K562 (cell line): ENCODE measurements around the gene RAPGEF5.

Experiments used
- CAMTA2 ChIP-seq: fragments of 250-450 bp; sonication (Bioruptor Pico); conservative IDR thresholded peaks from 2 replicates; pipeline ENCODE4 v1.5.1; 2022
- ERF ChIP-seq: fragments of 450-650 bp; formaldehyde crosslinking; IDR thresholded peaks from 2 replicates; pipeline ENCODE4 v1.4.0; 2020; ENCODE audit warnings: mild to moderate bottlenecking, mixed read lengths
- MAFK ChIP-seq: IDR thresholded peaks from 2 replicates; pipeline ENCODE4 v1.6.1; 2011; ENCODE audit warnings: low read length, improper control_type of control experiment
- NCOA2 ChIP-seq, 2 experiments: fragments of 450-650 bp; IDR thresholded peaks; 2 replicates each; pipeline ENCODE4 v1.6.1; 2018; ENCODE audit warnings: mild to moderate bottlenecking in 2 of 2, moderate library complexity in 1 of 2; ENCODE audit not compliant: partially characterized antibody in 2 of 2
- POLR2A ChIP-seq: fragments of 450-650 bp; conservative IDR thresholded peaks from 2 replicates; pipeline ENCODE4 v1.6.1; 2016
- ZMIZ1 ChIP-seq, 2 experiments: fragments of 150-350 bp in 1 of 2; IDR thresholded peaks; 2 replicates each; pipeline ENCODE4 v1.6.1; 2012 to 2016; ENCODE audit warnings: low read depth in 2 of 2, low read length in 2 of 2, mild to moderate bottlenecking in 1 of 2, moderate library complexity in 1 of 2
- TF ChIP-seq, protein P1 (sequence below), 3 experiments: IDR thresholded peaks in 2 of 3; conservative IDR thresholded peaks in 1 of 3; 2 replicates each; pipeline ENCODE4 v1.5.1; 2011 to 2012; ENCODE audit warnings: low read length in 3 of 3, mild to moderate bottlenecking in 3 of 3, control low read depth in 2 of 3, improper control_type of control experiment in 1 of 3, inconsistent platforms in 1 of 3, low read depth in 1 of 3, mixed read lengths in 1 of 3, moderate library complexity in 1 of 3; ENCODE audit not compliant: insufficient read depth in 2 of 3

- TF ChIP-seq MAFK (no peak), CAMTA2 (CRISPR knock-in tag) (no peak), ERF (CRISPR knock-in tag) (no peak), ZMIZ1 (IDR thresholded peaks at IDR 0.05; ENCODE audit: low read depth in 2 of 2, low read length in 2 of 2) (no peak), NCOA2 (IDR thresholded peaks at IDR 0.05; ENCODE audit: partially characterized antibody in 2 of 2) (no peak), POLR2A (no peak)
- TF ChIP-seq, protein P1, sequence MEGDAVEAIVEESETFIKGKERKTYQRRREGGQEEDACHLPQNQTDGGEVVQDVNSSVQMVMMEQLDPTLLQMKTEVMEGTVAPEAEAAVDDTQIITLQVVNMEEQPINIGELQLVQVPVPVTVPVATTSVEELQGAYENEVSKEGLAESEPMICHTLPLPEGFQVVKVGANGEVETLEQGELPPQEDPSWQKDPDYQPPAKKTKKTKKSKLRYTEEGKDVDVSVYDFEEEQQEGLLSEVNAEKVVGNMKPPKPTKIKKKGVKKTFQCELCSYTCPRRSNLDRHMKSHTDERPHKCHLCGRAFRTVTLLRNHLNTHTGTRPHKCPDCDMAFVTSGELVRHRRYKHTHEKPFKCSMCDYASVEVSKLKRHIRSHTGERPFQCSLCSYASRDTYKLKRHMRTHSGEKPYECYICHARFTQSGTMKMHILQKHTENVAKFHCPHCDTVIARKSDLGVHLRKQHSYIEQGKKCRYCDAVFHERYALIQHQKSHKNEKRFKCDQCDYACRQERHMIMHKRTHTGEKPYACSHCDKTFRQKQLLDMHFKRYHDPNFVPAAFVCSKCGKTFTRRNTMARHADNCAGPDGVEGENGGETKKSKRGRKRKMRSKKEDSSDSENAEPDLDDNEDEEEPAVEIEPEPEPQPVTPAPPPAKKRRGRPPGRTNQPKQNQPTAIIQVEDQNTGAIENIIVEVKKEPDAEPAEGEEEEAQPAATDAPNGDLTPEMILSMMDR (IDR thresholded peaks at IDR 0.05 in 2 of 3, conservative IDR thresholded peaks at IDR 0.05 in 1 of 3; ENCODE audit: insufficient read depth in 2 of 3, low read depth in 1 of 3, low read length in 3 of 3), result no peak
Measured at GRCh38 chr7:22397981-22398380, 41.0 kb upstream of the RAPGEF5 start.
